ENCODE measurements around the gene ARHGAP19.

ARHGAP19 gene

GRCh38 chr10:97197030-97197500 is 95.4 kb downstream of the ARHGAP19 start:
- in situ Hi-C loops (cut with MboI; ENCODE audit: low sequenced_read_pairs): no loop called here

- in situ Hi-C loops (cut with MboI; ENCODE audit: low sequenced_read_pairs): no loop called here
These were observed 96.0 kb downstream of the ARHGAP19 start for GRCh38 chr10:97196223-97197029.

- in situ Hi-C loops (cut with MboI; ENCODE audit: low sequenced_read_pairs): no loop called here
These were observed 96.7 kb downstream of the ARHGAP19 start for GRCh38 chr10:97195706-97196222.

- in situ Hi-C loops (cut with MboI; ENCODE audit: low sequenced_read_pairs): no loop called here
These were observed 99.4 kb downstream of the ARHGAP19 start for GRCh38 chr10:97192952-97193435.

- in situ Hi-C loops (cut with MboI; ENCODE audit: low sequenced_read_pairs): no loop called here
These were observed 102.0 kb downstream of the ARHGAP19 start for GRCh38 chr10:97190450-97190849.

GRCh38 chr10:97188261-97188711 is 104.2 kb downstream of the ARHGAP19 start:
- in situ Hi-C loops (cut with MboI; ENCODE audit: low sequenced_read_pairs): no loop called here

- in situ Hi-C loops (cut with MboI; ENCODE audit: low sequenced_read_pairs): no loop called here
These were observed 105.5 kb downstream of the ARHGAP19 start for GRCh38 chr10:97186911-97187310.

GRCh38 chr10:97185326-97186058 is 106.9 kb downstream of the ARHGAP19 start, which contains the start of gene SLIT1:
Gene SLIT1, minus strand, starts transcription at chr10:97185959. Its CDS starts 285 bp downstream, at chr10:97185674.
- in situ Hi-C loops (cut with MboI; ENCODE audit: low sequenced_read_pairs): no loop called here

- in situ Hi-C loops (cut with MboI; ENCODE audit: low sequenced_read_pairs): no loop called here
These were observed 107.5 kb downstream of the ARHGAP19 start for GRCh38 chr10:97184971-97185325.

- in situ Hi-C loops (cut with MboI; ENCODE audit: low sequenced_read_pairs): no loop called here
These were observed 109.1 kb downstream of the ARHGAP19 start for GRCh38 chr10:97183314-97183713.

GRCh38 chr10:97182288-97182990 is 110.0 kb downstream of the ARHGAP19 start:
- in situ Hi-C loops (cut with MboI; ENCODE audit: low sequenced_read_pairs): no loop called here

GRCh38 chr10:97180986-97181385 is 111.5 kb downstream of the ARHGAP19 start:
- in situ Hi-C loops (cut with MboI; ENCODE audit: low sequenced_read_pairs): no loop called here

- in situ Hi-C loops (cut with MboI; ENCODE audit: low sequenced_read_pairs): no loop called here
These were observed 112.1 kb downstream of the ARHGAP19 start for GRCh38 chr10:97180363-97180755.

- in situ Hi-C loops (cut with MboI; ENCODE audit: low sequenced_read_pairs): no loop called here
These were observed 112.6 kb downstream of the ARHGAP19 start for GRCh38 chr10:97179731-97180362.

GRCh38 chr10:97179311-97179710 is 113.1 kb downstream of the ARHGAP19 start:
- in situ Hi-C loops (cut with MboI; ENCODE audit: low sequenced_read_pairs): no loop called here

- in situ Hi-C loops (cut with MboI; ENCODE audit: low sequenced_read_pairs): no loop called here
These were observed 114.4 kb downstream of the ARHGAP19 start for GRCh38 chr10:97178074-97178473.

- in situ Hi-C loops (cut with MboI; ENCODE audit: low sequenced_read_pairs): no loop called here
These were observed 116.2 kb downstream of the ARHGAP19 start for GRCh38 chr10:97176226-97176625.

- in situ Hi-C loops (cut with MboI; ENCODE audit: low sequenced_read_pairs): no loop called here
These were observed 116.9 kb downstream of the ARHGAP19 start for GRCh38 chr10:97175586-97175985.

- in situ Hi-C loops (cut with MboI; ENCODE audit: low sequenced_read_pairs): no loop called here
These were observed 117.5 kb downstream of the ARHGAP19 start for GRCh38 chr10:97174941-97175340.

GRCh38 chr10:97174276-97174775 is 118.1 kb downstream of the ARHGAP19 start:
- in situ Hi-C loops (cut with MboI; ENCODE audit: low sequenced_read_pairs): no loop called here

Measured in HL-60/S4 treated with retinoic acid at 250 ng/mL for 4 days and 3 days (cell line).